BLaER1 (cell line): ENCODE measurements around the gene FLNA.
"Not testable (repeated sequence)": the region's sequence is repeated elsewhere in the genome, so short reads cannot be mapped to it uniquely, and the experiment has no call there.

Source experiments
- H3K27ac ChIP-seq: shearing (Covaris generic); formaldehyde crosslinking; 2 replicates; pipeline ENCODE4 v1.8.1; 2022
- H3K27me3 ChIP-seq: shearing (Covaris generic); formaldehyde crosslinking; 2 replicates; pipeline ENCODE4 v1.8.1; 2022
- H3K36me3 ChIP-seq: shearing (Covaris generic); formaldehyde crosslinking; 2 replicates; pipeline ENCODE4 v1.8.1; 2022
- H3K4me1 ChIP-seq: shearing (Covaris generic); formaldehyde crosslinking; 2 replicates; pipeline ENCODE4 v1.8.1; 2022
- H3K4me2 ChIP-seq: shearing (Covaris generic); formaldehyde crosslinking; 2 replicates; pipeline ENCODE4 v1.8.1; 2022
- H3K4me3 ChIP-seq: shearing (Covaris generic); formaldehyde crosslinking; 2 replicates; pipeline ENCODE4 v1.8.1; 2022
- H3K9ac ChIP-seq: shearing (Covaris generic); formaldehyde crosslinking; 2 replicates; pipeline ENCODE4 v1.8.1; 2022
- H3K9me3 ChIP-seq: shearing (Covaris generic); formaldehyde crosslinking; 2 replicates; pipeline ENCODE4 v1.8.1; 2022
- H4K20me1 ChIP-seq: shearing (Covaris generic); formaldehyde crosslinking; 2 replicates; pipeline ENCODE4 v1.8.1; 2022
- Cebpa-rat ChIP-seq: shearing (Covaris generic); IDR thresholded peaks from 2 replicates; pipeline ENCODE4 v1.8.1; 2022

Gene FLNA

GRCh38 chrX:154399527-154400368 lies 25.3 kb upstream of the FLNA start:
- H3K9ac ChIP-seq = peak overlapping the region; percentile 100
- H3K9me3 ChIP-seq = peaks cover 29% of the 10 kb centered on the region
- peaks cover 26% of the 10 kb centered on the region for H3K36me3 ChIP-seq
- H3K4me3 ChIP-seq = peak overlapping the region; percentile 84
- H4K20me1 ChIP-seq = peaks cover 45% of the 10 kb centered on the region
- H3K4me1 ChIP-seq = peaks cover 8% of the 10 kb centered on the region
- TF ChIP-seq Cebpa-rat = no peak
- no peaks in the 10 kb centered on the region for H3K27me3 ChIP-seq
- H3K4me2 ChIP-seq = peak overlapping the region; percentile 67
- peak overlapping the region; percentile 99 for H3K27ac ChIP-seq

- H3K36me3 ChIP-seq = peaks cover 26% of the 10 kb centered on the region
- H3K9ac ChIP-seq = peak overlapping the region; percentile 100
- H3K4me3 ChIP-seq = peak overlapping the region; percentile 84
- peak overlapping the region; percentile 99 for H3K27ac ChIP-seq
- peaks cover 6% of the 10 kb centered on the region for H3K4me1 ChIP-seq
- H3K9me3 ChIP-seq = peaks cover 29% of the 10 kb centered on the region
- H4K20me1 ChIP-seq = peaks cover 45% of the 10 kb centered on the region
- no peaks in the 10 kb centered on the region for H3K27me3 ChIP-seq
- TF ChIP-seq Cebpa-rat = no peak
- peak overlapping the region; percentile 67 for H3K4me2 ChIP-seq
Measured at GRCh38 chrX:154398668-154399526, 24.5 kb upstream of the FLNA start.

- Histone ChIP-seq H3K4me1 (peaks cover 6% of the 10 kb centered on the region), H3K9me3 (peaks cover 29% of the 10 kb centered on the region), H3K4me3 (peak within 1 kb of the TSS; percentile 84), H3K4me2 (peak within 1 kb of the TSS; percentile 85), H3K27me3 (no peaks in the 10 kb centered on the region), H3K36me3 (peaks cover 26% of the 10 kb centered on the region), H3K27ac (peak within 1 kb of the TSS; percentile 99), H4K20me1 (peaks cover 41% of the 10 kb centered on the region), H3K9ac (peak within 1 kb of the TSS; percentile 100)
- no peak for TF ChIP-seq Cebpa-rat
Measured at GRCh38 chrX:154397888-154398667, 23.6 kb upstream of the FLNA start, which contains the start of gene RPL10. TSS of gene RPL10 (plus strand) at chrX:154398377. CDS start at chrX:154398520, 143 bp downstream.

GRCh38 chrX:154396973-154397887 lies 22.8 kb upstream of the FLNA start:
- H3K4me1 ChIP-seq = peaks cover 6% of the 10 kb centered on the region
- TF ChIP-seq Cebpa-rat = no peak

GRCh38 chrX:154396363-154396762 lies 21.9 kb upstream of the FLNA start:
- Histone ChIP-seq H3K4me2 (peak overlapping the region; percentile 85), H3K27ac (peak overlapping the region; percentile 99; the same call in 1 of the 2 replicates)

More at GRCh38 chrX:154396973-154397887, 22.8 kb upstream of the FLNA start:
- peak overlapping the region; percentile 85 for H3K4me2 ChIP-seq
- peak overlapping the region; percentile 99 for H3K27ac ChIP-seq
- H4K20me1 ChIP-seq = peaks cover 34% of the 10 kb centered on the region
- peak overlapping the region; percentile 84 for H3K4me3 ChIP-seq
- no peaks in the 10 kb centered on the region for H3K27me3 ChIP-seq
- H3K36me3 ChIP-seq = peaks cover 26% of the 10 kb centered on the region
- peak overlapping the region; percentile 100 for H3K9ac ChIP-seq
- H3K9me3 ChIP-seq = peaks cover 29% of the 10 kb centered on the region

GRCh38 chrX:154389812-154390747 lies 15.6 kb upstream of the FLNA start:
- H3K27ac ChIP-seq, H3K4me3 ChIP-seq, H3K4me2 ChIP-seq: not testable (repeated sequence)

More at GRCh38 chrX:154396363-154396762, 21.9 kb upstream of the FLNA start:
- not testable (repeated sequence) for H3K27me3 ChIP-seq, H3K4me1 ChIP-seq
- H3K9ac ChIP-seq = peak overlapping the region; percentile 100; the same call in 1 of the 2 replicates
- peaks cover 29% of the 10 kb centered on the region for H3K9me3 ChIP-seq
- peaks cover 26% of the 10 kb centered on the region for H4K20me1 ChIP-seq
- peak overlapping the region; percentile 84 for H3K4me3 ChIP-seq
- peaks cover 26% of the 10 kb centered on the region for H3K36me3 ChIP-seq

GRCh38 chrX:154388649-154389048 lies 14.2 kb upstream of the FLNA start:
- H3K27ac ChIP-seq, H4K20me1 ChIP-seq, H3K27me3 ChIP-seq, H3K4me1 ChIP-seq, H3K4me3 ChIP-seq, H3K9ac ChIP-seq, H3K4me2 ChIP-seq, H3K36me3 ChIP-seq, H3K9me3 ChIP-seq: not testable (repeated sequence)

More at GRCh38 chrX:154389812-154390747, 15.6 kb upstream of the FLNA start:
- not testable (repeated sequence) for H3K4me1 ChIP-seq, H3K27me3 ChIP-seq, H3K9me3 ChIP-seq, H3K36me3 ChIP-seq, H3K9ac ChIP-seq, H4K20me1 ChIP-seq

- H3K9me3 ChIP-seq, H3K4me2 ChIP-seq, H3K27me3 ChIP-seq, H3K4me3 ChIP-seq, H3K4me1 ChIP-seq, H3K36me3 ChIP-seq, H3K9ac ChIP-seq, H3K27ac ChIP-seq, H4K20me1 ChIP-seq: not testable (repeated sequence)
Measured at GRCh38 chrX:154388094-154388493, 13.7 kb upstream of the FLNA start.
